ENCODE measurements around the gene GAD1.

The GAD1 gene

GRCh38 chr2:170897108-170897507 lies 80.4 kb downstream of the GAD1 start:
- DNase-seq: no peak

GRCh38 chr2:170905864-170906263 lies 89.2 kb downstream of the GAD1 start:
- no peak for DNase-seq
